Right forelimb (tissue), 1 donor: Measurements from ENCODE around the gene ZFX.

Experiments
- DNase-seq: peaks from one replicate; pipeline ENCODE4 v3.0.0-alpha.2; 2018

The ZFX gene

DNA sequence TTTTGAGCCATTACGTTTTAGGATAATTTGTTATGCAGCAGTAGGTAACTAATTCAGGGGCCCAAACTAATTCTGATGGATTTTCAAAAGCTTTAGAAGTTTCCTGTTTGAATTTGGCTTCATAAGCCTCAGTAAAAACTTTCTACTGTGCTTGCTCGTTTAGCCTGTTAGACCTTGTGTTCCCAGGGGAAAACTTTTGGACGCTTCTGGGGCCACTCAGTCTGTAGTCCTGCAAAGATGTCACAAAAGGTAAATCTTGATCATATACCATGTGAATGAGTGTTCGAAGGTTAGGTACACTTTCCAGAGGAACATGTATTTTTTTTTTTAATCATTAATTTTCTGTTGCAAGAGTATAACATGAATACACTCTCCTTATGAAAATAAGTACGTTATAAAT, 93.7 kb downstream of the ZFX start:
- DNase-seq = no peak

DNA sequence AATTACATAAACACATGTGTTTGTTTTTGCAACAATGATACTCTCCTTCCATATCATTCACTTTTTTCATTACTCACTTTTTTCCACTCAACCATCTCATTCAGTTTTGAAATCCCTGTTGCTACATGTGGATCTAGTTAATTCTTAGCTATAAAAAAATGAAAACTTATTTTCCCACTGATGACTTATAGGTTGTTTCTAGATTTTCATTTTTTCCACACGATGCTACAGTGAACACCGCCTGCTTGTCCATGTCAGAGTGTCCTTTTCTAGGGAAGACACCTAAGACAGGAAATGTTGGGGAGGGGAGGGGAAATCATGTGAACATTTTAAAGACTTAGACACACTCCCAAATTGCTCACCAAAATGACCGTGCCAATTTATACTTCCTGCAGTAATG, 94.2 kb downstream of the ZFX start:
- no peak for DNase-seq

DNA sequence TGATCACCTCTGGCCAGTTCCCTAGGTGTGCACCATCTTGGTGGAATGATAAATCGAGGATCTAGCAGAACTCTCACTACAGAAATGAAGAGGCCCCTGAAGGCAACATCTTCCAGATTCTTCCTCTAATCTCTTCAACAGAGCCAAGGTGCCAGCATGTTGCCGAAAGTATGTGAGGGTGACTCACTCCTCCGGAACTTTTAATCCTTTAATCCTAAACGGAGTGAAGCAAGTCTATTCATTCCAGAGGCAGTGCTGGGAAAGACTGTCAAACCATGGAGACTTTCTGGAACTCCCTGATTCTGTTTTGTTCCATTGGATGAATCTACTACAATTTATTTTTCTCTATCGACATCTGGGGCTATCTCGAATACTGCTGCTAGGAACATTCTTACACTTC, 95.7 kb downstream of the ZFX start:
- DNase-seq = no peak

DNA sequence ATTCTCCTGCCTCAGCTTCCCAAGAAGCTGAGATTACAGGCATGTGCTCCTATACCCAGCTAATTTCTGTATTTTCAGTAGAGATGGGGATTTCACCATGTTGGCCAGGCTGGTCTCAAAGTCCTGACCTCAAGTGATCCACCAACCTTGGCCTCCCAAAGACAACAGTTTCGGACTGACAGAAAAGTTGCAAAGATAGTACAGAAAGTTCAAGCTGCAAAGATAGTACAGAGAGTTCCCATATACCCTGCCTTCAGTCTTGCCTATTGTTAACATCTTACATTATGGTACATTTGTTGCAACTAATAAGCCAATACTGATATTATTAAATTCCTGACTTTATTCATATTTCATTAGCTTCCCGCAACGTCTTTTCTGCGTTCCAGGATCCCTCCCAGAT, 98.5 kb downstream of the ZFX start:
- no peak for DNase-seq

DNA sequence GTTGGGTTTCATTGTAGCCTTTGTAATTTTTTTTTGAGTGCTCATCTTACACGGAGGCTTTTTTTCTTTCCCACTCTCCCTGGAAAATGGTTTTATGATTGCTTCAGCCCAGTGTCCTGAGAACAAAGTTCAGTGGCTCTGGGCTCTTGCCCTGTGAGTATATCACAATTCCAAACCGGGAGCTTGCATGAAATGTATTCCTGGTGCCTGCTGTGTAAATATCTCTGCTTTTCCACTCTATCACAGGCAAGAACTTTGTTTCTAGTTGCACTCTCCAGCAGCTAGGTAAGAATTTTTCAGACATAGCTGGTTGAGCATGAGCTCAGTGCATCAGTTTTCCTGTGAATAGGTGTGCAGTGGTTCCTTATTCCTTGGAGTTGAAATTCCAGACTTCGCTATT, 103.5 kb downstream of the ZFX start:
- DNase-seq = no peak

DNA sequence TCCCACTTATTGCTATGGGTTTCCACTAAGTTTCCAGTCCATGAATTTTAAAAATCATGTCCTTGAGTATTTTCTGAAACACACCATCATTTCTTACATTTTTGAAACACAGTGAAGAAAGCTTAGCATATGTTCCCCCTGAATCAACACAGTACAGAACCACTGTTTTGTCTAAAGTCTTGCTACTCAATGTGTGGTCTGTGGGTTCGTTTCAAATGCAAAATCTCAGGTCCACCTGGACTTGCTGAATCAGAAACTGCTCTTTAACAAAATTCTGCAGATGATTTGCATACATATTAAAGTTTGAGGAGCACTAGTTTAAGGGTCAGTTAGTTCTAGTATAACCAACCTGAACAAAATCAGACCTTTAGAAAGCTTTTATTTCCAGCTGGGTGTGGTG, 103.9 kb downstream of the ZFX start:
- no peak for DNase-seq

DNA sequence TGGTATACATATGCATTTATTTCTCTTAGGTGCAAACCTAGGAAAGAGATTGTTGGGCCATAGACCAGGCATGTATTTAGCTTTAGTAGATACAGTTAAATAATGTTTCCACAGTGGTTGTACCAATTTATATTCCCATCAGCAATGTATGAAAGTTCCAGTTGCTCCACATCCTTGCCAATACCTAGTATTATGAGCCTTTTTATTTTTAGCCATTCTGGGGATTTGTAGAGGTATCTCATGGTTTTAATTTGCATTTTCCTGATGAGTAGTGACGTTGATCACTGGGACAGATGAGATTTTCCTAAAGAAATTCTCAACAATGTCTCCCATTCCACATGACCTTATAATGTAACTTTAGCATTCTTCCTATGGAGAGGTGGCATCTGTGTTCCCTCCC, 107.5 kb downstream of the ZFX start:
- DNase-seq = no peak

DNA sequence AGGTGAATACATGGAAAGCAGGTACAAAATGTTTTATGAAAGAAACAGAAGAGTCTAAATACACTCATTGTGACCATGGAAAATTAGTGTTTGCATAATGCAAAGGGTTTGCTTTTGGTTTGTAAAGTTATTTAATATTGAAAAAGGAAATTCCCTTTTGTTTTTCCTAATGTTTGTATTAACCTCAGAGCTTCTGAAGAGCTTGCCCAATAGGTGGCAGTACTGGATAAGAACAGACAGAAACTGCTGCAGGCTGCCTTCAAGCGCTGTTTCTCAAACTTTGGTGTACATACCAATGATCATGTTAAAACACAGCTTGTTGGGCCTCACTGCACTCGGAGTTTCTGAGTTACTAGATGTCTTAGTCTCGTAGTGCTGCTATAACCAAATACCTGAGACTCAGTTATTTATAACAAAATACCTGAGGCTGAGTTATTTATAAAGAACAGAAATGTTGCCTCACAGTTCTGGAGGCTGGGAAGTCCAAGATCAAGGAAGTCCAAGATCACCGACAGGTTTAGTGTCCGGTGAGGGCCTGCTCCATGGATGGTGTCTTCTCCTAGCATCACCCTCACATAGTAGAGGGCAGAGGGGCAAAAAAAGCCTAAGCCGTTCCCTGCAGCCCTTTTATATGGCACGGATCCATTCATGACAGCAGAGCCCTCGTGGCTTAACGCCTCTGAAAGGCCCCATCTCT, 110.2 kb downstream of the ZFX start:
- DNase-seq = no peak

DNA sequence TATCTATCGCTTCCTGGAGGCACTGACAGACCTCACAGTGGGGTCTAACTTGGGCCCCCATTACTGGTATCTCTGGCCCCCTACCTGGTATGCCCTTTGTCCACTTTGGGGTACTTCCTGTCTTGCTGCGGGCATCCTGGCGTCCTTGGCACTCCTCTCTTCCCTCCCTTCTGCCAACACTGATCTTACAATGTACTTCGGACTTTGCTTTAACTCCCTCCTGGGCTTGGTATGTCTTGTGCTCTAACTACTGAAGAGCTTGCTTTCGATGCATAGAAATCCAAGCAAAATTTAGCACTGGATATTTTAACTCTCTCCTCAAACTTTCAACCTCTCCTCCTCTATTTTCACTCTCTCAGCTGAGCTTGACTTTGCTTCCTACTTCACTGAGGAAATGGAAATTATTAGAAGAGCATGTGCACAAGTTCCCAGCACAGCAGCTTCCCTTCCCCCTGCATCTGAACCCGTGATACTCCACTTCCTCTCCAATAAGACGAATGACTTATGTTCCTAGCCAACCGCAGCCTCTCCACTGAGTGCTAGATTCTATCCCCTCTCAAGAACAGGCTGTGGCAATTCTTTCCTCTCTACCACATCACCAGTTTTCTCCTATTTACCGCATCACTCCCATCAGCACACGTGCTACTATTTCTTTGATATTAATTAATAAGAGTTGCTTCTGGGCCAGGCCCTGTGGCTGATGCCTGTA, 111.5 kb downstream of the ZFX start:
- no peak for DNase-seq

DNA sequence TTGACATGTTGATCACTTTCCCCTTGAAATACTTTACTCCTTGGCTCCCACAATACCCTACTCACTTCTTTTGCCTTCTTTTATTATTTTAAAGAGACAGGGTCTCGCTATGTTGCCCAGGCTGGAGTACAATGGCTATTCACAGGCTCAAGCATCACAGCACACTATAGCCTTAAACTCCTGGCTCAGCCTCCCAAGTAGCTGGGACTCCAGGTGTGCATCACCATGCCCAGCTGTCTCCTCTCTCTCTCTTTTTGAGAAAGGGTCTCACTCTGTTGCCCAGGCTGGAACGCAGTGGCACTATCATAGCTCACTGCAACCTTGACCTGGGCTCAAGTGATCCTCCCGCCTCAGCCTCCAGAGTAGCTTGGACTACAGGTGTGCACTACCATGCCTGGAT, 112.8 kb downstream of the ZFX start:
- no peak for DNase-seq

DNA sequence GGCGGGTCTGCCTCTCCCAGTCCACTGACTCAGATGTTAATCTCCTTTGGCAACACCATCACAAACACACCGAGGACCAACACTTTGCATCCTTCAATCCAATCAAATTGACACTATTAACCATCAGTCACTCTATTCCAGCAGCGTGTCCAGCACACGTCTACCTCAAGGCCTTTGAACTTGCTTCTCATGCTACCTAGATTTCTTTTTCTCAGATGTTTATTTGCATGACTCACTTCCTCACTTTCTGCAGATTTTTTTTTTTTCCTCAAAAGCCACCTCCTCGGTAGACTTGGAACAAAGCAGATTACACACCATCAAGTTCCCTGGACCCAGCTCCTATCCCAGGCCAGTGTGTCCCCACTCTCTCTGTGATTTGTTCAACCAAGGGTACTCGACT, 114.9 kb downstream of the ZFX start:
- no peak for DNase-seq
